ENCODE data around the gene VPS13D. TPM values are rescaled to one million over a fixed set of nuclear protein-coding genes. Genes with fewer than 3 reads are reported as not detected.

Gene VPS13D
- total RNA-seq, 1 donor from 2014 or later = 77.8 TPM

DNA sequence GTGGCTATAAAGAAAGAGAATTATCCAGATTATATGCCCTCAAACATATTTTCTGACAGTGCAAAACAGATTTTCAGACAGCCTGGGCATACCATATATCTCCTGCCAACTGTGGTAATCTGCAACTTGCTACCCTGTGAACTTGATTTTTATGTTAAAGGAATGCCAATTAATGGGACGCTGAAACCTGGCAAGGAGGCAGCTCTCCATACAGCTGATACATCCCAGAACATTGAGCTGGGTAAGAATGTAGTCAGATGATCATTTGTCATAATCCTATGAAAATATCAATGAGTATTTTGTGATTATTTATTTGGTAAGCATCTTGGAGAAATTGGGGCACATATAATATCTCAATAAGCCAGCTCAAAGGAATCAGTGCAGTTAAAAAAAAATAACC lies 124.2 kb downstream of the VPS13D start:
- Mint-ChIP-seq H3K9me3 (peaks cover 26% of the 10 kb centered on the region), H3K4me1 (peaks cover 45% of the 10 kb centered on the region), H3K4me3 (no peak overlapping the region), H3K27ac (peak overlapping the region; percentile 43), H3K36me3 (peaks cover 35% of the 10 kb centered on the region), H3K27me3 (ENCODE audit: low read depth) (no peaks in the 10 kb centered on the region)
- TF ChIP-seq CTCF (IDR thresholded peaks at IDR 0.05; ENCODE audit: unreplicated experiment) = no peak
- DNase-seq (ENCODE audit: low spot score in 2 of 2, unreplicated experiment in 2 of 2) = no peak

GRCh38 chr1:12356004-12356890 lies 126.4 kb downstream of the VPS13D start:
- H3K9me3 Mint-ChIP-seq = peaks cover 4% of the 10 kb centered on the region
- H3K27me3 Mint-ChIP-seq (ENCODE audit: low read depth) = no peaks in the 10 kb centered on the region
- no peak for TF ChIP-seq CTCF (IDR thresholded peaks at IDR 0.05; ENCODE audit: unreplicated experiment)
- H3K4me3 Mint-ChIP-seq = peak overlapping the region; percentile 3
- H3K4me1 Mint-ChIP-seq = peaks cover 61% of the 10 kb centered on the region
- DNase-seq (ENCODE audit: low spot score in 2 of 2, unreplicated experiment in 2 of 2) = no peak
- peaks cover 16% of the 10 kb centered on the region for H3K36me3 Mint-ChIP-seq
- peak overlapping the region; percentile 90 for H3K27ac Mint-ChIP-seq

GRCh38 chr1:12358499-12358898 lies 128.7 kb downstream of the VPS13D start:
- no peaks in the 10 kb centered on the region for H3K9me3 Mint-ChIP-seq
- TF ChIP-seq CTCF (IDR thresholded peaks at IDR 0.05; ENCODE audit: unreplicated experiment) = no peak
- H3K36me3 Mint-ChIP-seq = peaks cover 23% of the 10 kb centered on the region
- peak overlapping the region; percentile 70 for H3K27ac Mint-ChIP-seq
- H3K27me3 Mint-ChIP-seq (ENCODE audit: low read depth) = no peaks in the 10 kb centered on the region
- no peak for DNase-seq (ENCODE audit: low spot score in 2 of 2, unreplicated experiment in 2 of 2)
- H3K4me3 Mint-ChIP-seq = no peak overlapping the region
- peaks cover 60% of the 10 kb centered on the region for H3K4me1 Mint-ChIP-seq

GRCh38 chr1:12359359-12360133 lies 129.7 kb downstream of the VPS13D start:
- peaks cover under 1% of the 10 kb centered on the region for H3K9me3 Mint-ChIP-seq
- no peak overlapping the region for H3K4me3 Mint-ChIP-seq
- TF ChIP-seq CTCF (IDR thresholded peaks at IDR 0.05; ENCODE audit: unreplicated experiment) = no peak
- H3K4me1 Mint-ChIP-seq = peaks cover 55% of the 10 kb centered on the region
- no peak for DNase-seq (ENCODE audit: low spot score in 2 of 2, unreplicated experiment in 2 of 2)
- peaks cover 28% of the 10 kb centered on the region for H3K36me3 Mint-ChIP-seq
- peak overlapping the region; percentile 88 for H3K27ac Mint-ChIP-seq
- no peaks in the 10 kb centered on the region for H3K27me3 Mint-ChIP-seq (ENCODE audit: low read depth)

- Mint-ChIP-seq H3K36me3 (peaks cover 38% of the 10 kb centered on the region), H3K4me1 (peaks cover 39% of the 10 kb centered on the region), H3K9me3 (peaks cover 5% of the 10 kb centered on the region), H3K4me3 (no peak overlapping the region), H3K27ac (peak overlapping the region; percentile 35), H3K27me3 (ENCODE audit: low read depth) (no peaks in the 10 kb centered on the region)
- TF ChIP-seq CTCF (IDR thresholded peaks at IDR 0.05; ENCODE audit: unreplicated experiment) = no peak
- DNase-seq (ENCODE audit: low spot score in 2 of 2, unreplicated experiment in 2 of 2) = no peak
Observed at GRCh38 chr1:12368646-12369045, 138.8 kb downstream of the VPS13D start.

Measured in mesothelial cell of epicardium (in vitro differentiated cells).